ENCODE data around the gene OIP5.
"Not testable (repeated sequence)": the region's sequence is repeated elsewhere in the genome, so short reads cannot be mapped to it uniquely, and the experiment has no call there.

OIP5 gene

GRCh38 chr15:41288464-41288863 is 43.9 kb downstream of the OIP5 start:
- H3K9me3 ChIP-seq (ENCODE audit: low read length) = no peaks in the 10 kb centered on the region
- H2AFZ ChIP-seq (ENCODE audit: low read depth, low read length) = no peak overlapping the region
- H3K27me3 ChIP-seq (ENCODE audit: insufficient read depth, low read length) = no peaks in the 10 kb centered on the region
- peaks cover 13% of the 10 kb centered on the region for H3K4me1 ChIP-seq (ENCODE audit: insufficient read depth, low read length)
- H3K36me3 ChIP-seq (ENCODE audit: insufficient read depth, low read length) = peaks cover 46% of the 10 kb centered on the region
- no peak overlapping the region for H3K4me3 ChIP-seq (ENCODE audit: low read length)

- Histone ChIP-seq H3K36me3 (ENCODE audit: insufficient read depth, low read length) (peaks cover 46% of the 10 kb centered on the region), H3K9me3 (ENCODE audit: low read length) (no peaks in the 10 kb centered on the region), H2AFZ (ENCODE audit: low read depth, low read length) (no peak overlapping the region), H3K27me3 (ENCODE audit: insufficient read depth, low read length) (no peaks in the 10 kb centered on the region), H3K4me1 (ENCODE audit: insufficient read depth, low read length) (peaks cover 15% of the 10 kb centered on the region), H3K4me3 (ENCODE audit: low read length) (no peak overlapping the region)
These were observed 45.6 kb downstream of the OIP5 start for GRCh38 chr15:41286665-41287333.

DNA sequence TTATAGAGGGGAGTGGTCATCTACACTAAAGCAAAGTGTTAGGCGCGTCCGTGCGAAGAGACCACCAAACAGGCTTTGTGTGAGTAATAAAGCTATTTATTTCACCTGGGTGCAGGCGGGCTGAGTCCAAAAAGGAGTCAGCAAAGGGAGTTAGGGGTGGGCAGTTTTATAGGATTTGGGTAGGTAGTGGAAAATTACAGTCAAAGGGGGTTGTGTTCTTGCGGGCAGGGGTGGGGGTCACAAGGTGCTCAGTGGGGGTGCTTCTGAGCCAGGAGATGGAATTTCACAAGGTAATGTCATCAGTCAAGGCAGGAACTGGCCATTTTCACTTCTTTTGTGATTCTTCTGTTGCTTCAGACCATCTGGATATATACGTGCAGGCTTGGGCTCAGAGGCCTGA is 47.1 kb downstream of the OIP5 start:
- peak overlapping the region; percentile 88 for H3K4me3 ChIP-seq (ENCODE audit: low read length)
- H3K27me3 ChIP-seq (ENCODE audit: insufficient read depth, low read length) = no peaks in the 10 kb centered on the region
- H3K36me3 ChIP-seq (ENCODE audit: insufficient read depth, low read length) = peaks cover 44% of the 10 kb centered on the region
- H2AFZ ChIP-seq (ENCODE audit: low read depth, low read length) = no peak overlapping the region
- no peaks in the 10 kb centered on the region for H3K9me3 ChIP-seq (ENCODE audit: low read length)
- peaks cover 15% of the 10 kb centered on the region for H3K4me1 ChIP-seq (ENCODE audit: insufficient read depth, low read length)

DNA sequence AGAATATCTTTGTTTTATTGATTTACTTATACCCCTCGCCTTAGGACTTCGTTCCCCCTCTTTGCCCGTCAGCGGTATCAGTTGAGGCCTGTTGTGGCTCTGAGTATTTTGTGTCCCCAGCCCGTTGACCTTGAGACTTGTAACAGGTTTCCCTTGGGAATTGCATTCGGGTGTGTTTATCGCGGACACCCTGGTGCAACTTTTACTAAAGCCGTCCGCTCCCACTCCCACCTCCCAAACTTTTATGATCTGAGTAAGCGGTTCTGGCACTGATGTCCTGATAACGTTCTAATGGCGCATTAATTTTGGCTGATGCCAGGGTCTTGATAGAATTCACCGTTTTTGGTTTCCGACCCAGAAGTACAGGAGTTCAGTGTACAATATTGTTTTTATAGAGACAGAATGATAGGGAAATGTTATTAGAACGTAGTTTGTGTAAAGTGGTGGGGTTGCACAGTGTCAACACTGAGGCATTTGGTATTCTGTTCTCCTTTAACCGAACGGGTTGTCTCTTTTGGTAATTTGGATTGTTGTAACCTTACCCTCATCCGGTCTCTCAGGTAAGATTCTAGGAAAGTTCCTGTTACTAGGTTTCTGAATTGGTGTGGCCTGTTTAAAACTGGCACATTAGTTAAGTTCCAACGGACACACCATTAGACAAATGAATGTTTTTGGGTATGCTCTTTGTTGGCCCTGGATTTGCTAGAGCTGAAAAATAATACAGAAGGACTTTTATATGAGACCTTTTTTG is 47.8 kb downstream of the OIP5 start:
- peak overlapping the region; percentile 70 for H2AFZ ChIP-seq (ENCODE audit: low read depth, low read length)
- no peaks in the 10 kb centered on the region for H3K27me3 ChIP-seq (ENCODE audit: insufficient read depth, low read length)
- no peaks in the 10 kb centered on the region for H3K9me3 ChIP-seq (ENCODE audit: low read length)
- peaks cover 47% of the 10 kb centered on the region for H3K36me3 ChIP-seq (ENCODE audit: insufficient read depth, low read length)
- peaks cover 15% of the 10 kb centered on the region for H3K4me1 ChIP-seq (ENCODE audit: insufficient read depth, low read length)
- H3K4me3 ChIP-seq (ENCODE audit: low read length) = peak overlapping the region; percentile 88

GRCh38 chr15:41283653-41284426 is 48.6 kb downstream of the OIP5 start:
- no peaks in the 10 kb centered on the region for H3K27me3 ChIP-seq (ENCODE audit: insufficient read depth, low read length)
- H3K36me3 ChIP-seq (ENCODE audit: insufficient read depth, low read length) = peaks cover 48% of the 10 kb centered on the region
- H3K4me3 ChIP-seq (ENCODE audit: low read length) = peak overlapping the region; percentile 88
- no peaks in the 10 kb centered on the region for H3K9me3 ChIP-seq (ENCODE audit: low read length)
- H2AFZ ChIP-seq (ENCODE audit: low read depth, low read length) = peak overlapping the region; percentile 70
- H3K4me1 ChIP-seq (ENCODE audit: insufficient read depth, low read length) = peaks cover 15% of the 10 kb centered on the region

GRCh38 chr15:41282980-41283652 is 49.3 kb downstream of the OIP5 start:
- Histone ChIP-seq H3K36me3 (ENCODE audit: insufficient read depth, low read length) (peaks cover 45% of the 10 kb centered on the region), H3K4me3 (ENCODE audit: low read length) (peak overlapping the region; percentile 88), H3K4me1 (ENCODE audit: insufficient read depth, low read length) (peaks cover 15% of the 10 kb centered on the region), H2AFZ (ENCODE audit: low read depth, low read length) (peak overlapping the region; percentile 70)
- not testable (repeated sequence) for H3K9me3 ChIP-seq (ENCODE audit: low read length); H3K27me3 ChIP-seq (ENCODE audit: insufficient read depth, low read length)

DNA sequence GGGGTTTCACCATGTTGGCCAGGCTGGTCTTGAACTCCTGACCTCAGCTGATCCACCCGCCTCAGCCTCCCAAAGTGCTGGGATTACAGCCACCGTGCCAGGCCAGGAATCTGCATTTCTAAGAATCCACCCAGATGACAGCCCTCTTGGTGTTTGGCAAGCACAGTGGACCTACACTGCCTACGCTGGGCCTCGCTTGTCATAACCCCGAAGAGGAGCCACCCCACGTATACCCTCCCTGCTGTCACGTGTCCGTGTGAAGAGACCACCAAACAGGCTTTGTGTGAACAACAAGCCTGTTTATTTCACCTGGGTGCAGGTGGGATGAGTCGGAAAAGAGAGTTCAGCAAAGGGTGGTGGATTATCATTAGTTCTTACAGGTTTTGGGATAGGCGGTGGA is 50.0 kb downstream of the OIP5 start:
- Histone ChIP-seq H3K36me3 (ENCODE audit: insufficient read depth, low read length) (peaks cover 42% of the 10 kb centered on the region), H3K4me1 (ENCODE audit: insufficient read depth, low read length) (peaks cover 15% of the 10 kb centered on the region)
- not testable (repeated sequence) for H3K4me3 ChIP-seq (ENCODE audit: low read length); H2AFZ ChIP-seq (ENCODE audit: low read depth, low read length); H3K27me3 ChIP-seq (ENCODE audit: insufficient read depth, low read length); H3K9me3 ChIP-seq (ENCODE audit: low read length)

GRCh38 chr15:41281236-41281635 is 51.2 kb downstream of the OIP5 start:
- peaks cover 40% of the 10 kb centered on the region for H3K36me3 ChIP-seq (ENCODE audit: insufficient read depth, low read length)
- no peaks in the 10 kb centered on the region for H3K27me3 ChIP-seq (ENCODE audit: insufficient read depth, low read length)
- no peak overlapping the region for H2AFZ ChIP-seq (ENCODE audit: low read depth, low read length)

DNA sequence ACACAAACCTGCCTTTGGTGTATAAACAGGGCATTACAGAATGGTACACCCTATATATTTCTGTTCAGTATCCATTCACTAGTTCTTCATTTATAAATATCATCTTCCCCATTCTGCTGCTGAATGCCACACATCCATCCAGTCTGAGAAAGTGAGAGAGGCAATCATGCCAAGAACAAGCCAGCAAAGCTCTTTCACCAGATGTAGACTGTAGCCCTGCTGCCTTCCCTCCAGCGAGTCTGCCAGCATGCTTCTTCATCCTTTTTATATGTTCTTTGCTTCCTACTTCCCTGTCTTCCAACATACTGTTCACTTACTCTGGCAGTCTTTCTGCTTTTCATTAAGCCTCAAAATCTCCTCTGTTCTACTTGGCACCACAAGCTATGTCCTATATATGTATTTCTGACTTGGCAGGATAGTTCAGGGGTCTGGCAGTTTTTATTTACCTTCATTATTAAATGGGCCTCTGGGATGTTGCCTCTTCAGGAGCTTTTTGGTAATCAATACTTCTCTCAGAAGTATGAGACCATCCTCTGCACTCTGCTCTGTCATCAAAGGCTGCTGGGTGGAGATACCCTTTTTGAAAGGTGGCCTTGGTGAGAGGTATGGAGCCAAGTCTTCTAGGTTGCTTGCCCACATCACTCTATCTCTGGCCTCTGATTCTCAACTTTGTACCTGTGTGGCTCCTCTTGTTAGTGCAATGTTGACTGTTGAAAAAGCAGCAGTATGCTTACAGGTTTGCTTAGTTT is 52.7 kb downstream of the OIP5 start:
- Histone ChIP-seq H2AFZ (ENCODE audit: low read depth, low read length) (no peak overlapping the region), H3K36me3 (ENCODE audit: insufficient read depth, low read length) (peaks cover 37% of the 10 kb centered on the region), H3K4me1 (ENCODE audit: insufficient read depth, low read length) (peaks cover 4% of the 10 kb centered on the region), H3K27me3 (ENCODE audit: insufficient read depth, low read length) (no peaks in the 10 kb centered on the region), H3K4me3 (ENCODE audit: low read length) (no peak overlapping the region), H3K9me3 (ENCODE audit: low read length) (no peaks in the 10 kb centered on the region)

More at GRCh38 chr15:41281236-41281635, 51.2 kb downstream of the OIP5 start:
- H3K4me1 ChIP-seq (ENCODE audit: insufficient read depth, low read length) = peaks cover 15% of the 10 kb centered on the region
- no peak overlapping the region for H3K4me3 ChIP-seq (ENCODE audit: low read length)
- H3K9me3 ChIP-seq (ENCODE audit: low read length) = no peaks in the 10 kb centered on the region

- no peak overlapping the region for H2AFZ ChIP-seq (ENCODE audit: low read depth, low read length)
- H3K36me3 ChIP-seq (ENCODE audit: insufficient read depth, low read length) = peaks cover 43% of the 10 kb centered on the region
- H3K9me3 ChIP-seq (ENCODE audit: low read length) = no peaks in the 10 kb centered on the region
- peaks cover under 1% of the 10 kb centered on the region for H3K4me1 ChIP-seq (ENCODE audit: insufficient read depth, low read length)
- H3K4me3 ChIP-seq (ENCODE audit: low read length) = no peak overlapping the region
- H3K27me3 ChIP-seq (ENCODE audit: insufficient read depth, low read length) = no peaks in the 10 kb centered on the region
These were observed 54.1 kb downstream of the OIP5 start for GRCh38 chr15:41278319-41278718.

- no peaks in the 10 kb centered on the region for H3K4me1 ChIP-seq (ENCODE audit: insufficient read depth, low read length)
- no peak overlapping the region for H2AFZ ChIP-seq (ENCODE audit: low read depth, low read length)
- no peaks in the 10 kb centered on the region for H3K9me3 ChIP-seq (ENCODE audit: low read length)
- peaks cover 47% of the 10 kb centered on the region for H3K36me3 ChIP-seq (ENCODE audit: insufficient read depth, low read length)
- no peak overlapping the region for H3K4me3 ChIP-seq (ENCODE audit: low read length)
- no peaks in the 10 kb centered on the region for H3K27me3 ChIP-seq (ENCODE audit: insufficient read depth, low read length)
These were observed 55.6 kb downstream of the OIP5 start for GRCh38 chr15:41276831-41277230.

DNA sequence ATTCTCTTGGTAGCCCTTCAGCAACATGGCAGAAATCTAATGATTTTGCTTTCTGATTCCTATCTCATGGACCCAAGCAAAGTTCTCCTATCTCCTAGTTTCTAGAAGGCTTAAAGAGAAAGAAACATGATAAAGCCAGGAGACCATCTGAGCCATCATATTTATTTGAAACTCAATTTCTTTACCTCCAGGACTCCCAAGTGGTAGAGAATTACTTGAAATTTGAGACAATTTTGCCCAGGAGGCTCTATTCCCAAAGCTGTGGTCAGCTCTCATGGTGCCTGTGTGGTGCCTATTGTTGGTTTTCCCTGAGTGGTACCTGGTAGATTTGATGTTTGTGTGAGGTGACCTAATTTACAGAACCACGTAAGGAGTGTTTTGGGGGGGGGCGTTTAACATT is 62.5 kb downstream of the OIP5 start:
- Histone ChIP-seq H3K27me3 (ENCODE audit: insufficient read depth, low read length) (no peaks in the 10 kb centered on the region), H3K36me3 (ENCODE audit: insufficient read depth, low read length) (peaks cover 27% of the 10 kb centered on the region), H3K4me1 (ENCODE audit: insufficient read depth, low read length) (no peaks in the 10 kb centered on the region), H3K9me3 (ENCODE audit: low read length) (no peaks in the 10 kb centered on the region), H2AFZ (ENCODE audit: low read depth, low read length) (no peak overlapping the region), H3K4me3 (ENCODE audit: low read length) (no peak overlapping the region)

Data from neuron (in vitro differentiated cells).